ENCODE results near the gene CLEC16A. TPM values are rescaled to one million over a fixed set of nuclear protein-coding genes. Genes with fewer than 3 reads are reported as not detected.

The CLEC16A gene
- total RNA-seq, 1 donor from 2014 or later, result 14.6 TPM

GRCh38 chr16:11162586-11163268 lies 218.4 kb downstream of the CLEC16A start:
- Histone ChIP-seq H3K27ac (ENCODE audit: low read depth, low read length) (peak overlapping the region; percentile 85), H3K4me3 (ENCODE audit: low read length in 3 of 3) (peak overlapping the region in 2 of 3 donors; percentile 24 to 51), H3K4me1 (ENCODE audit: control insufficient read depth in 3 of 3, insufficient read depth in 3 of 3, low read length in 3 of 3) (peaks cover 30 to 58% (median 50%) of the 10 kb centered on the region in 3 donors), H3K9ac (ENCODE audit: low read depth in 1 of 3, low read length in 3 of 3) (peak overlapping the region; percentile 36 to 78 (median 75)), H3K27me3 (ENCODE audit: control insufficient read depth in 3 of 3, insufficient read depth in 3 of 3, low read length in 3 of 3) (no peaks in the 10 kb centered on the region), H3K9me3 (ENCODE audit: control insufficient read depth in 3 of 3, low read length in 3 of 3) (peaks cover 0 to 4% (median 0%) of the 10 kb centered on the region in 3 donors), H3K36me3 (ENCODE audit: control insufficient read depth in 3 of 3, insufficient read depth in 3 of 3, low read length in 3 of 3) (peaks cover 4 to 13% (median 5%) of the 10 kb centered on the region in 3 donors)

- Histone ChIP-seq H3K27ac (ENCODE audit: low read depth, low read length) (peak overlapping the region; percentile 39), H3K4me1 (ENCODE audit: control insufficient read depth in 3 of 3, insufficient read depth in 3 of 3, low read length in 3 of 3) (peaks cover 41 to 63% (median 53%) of the 10 kb centered on the region in 3 donors), H3K9me3 (ENCODE audit: control insufficient read depth in 3 of 3, low read length in 3 of 3) (peaks cover 0 to 4% (median 0%) of the 10 kb centered on the region in 3 donors)
These were observed 219.4 kb downstream of the CLEC16A start for GRCh38 chr16:11163761-11164261.

GRCh38 chr16:11164482-11165270 lies 220.3 kb downstream of the CLEC16A start:
- peaks cover 5 to 13% (median 6%) of the 10 kb centered on the region in 3 donors for H3K36me3 ChIP-seq (ENCODE audit: control insufficient read depth in 3 of 3, insufficient read depth in 3 of 3, low read length in 3 of 3)
- no peak overlapping the region for H3K27ac ChIP-seq (ENCODE audit: low read depth, low read length)
- H3K27me3 ChIP-seq (ENCODE audit: control insufficient read depth in 3 of 3, insufficient read depth in 3 of 3, low read length in 3 of 3), result no peaks in the 10 kb centered on the region

More at GRCh38 chr16:11163761-11164261, 219.4 kb downstream of the CLEC16A start:
- peaks cover 4 to 13% (median 5%) of the 10 kb centered on the region in 3 donors for H3K36me3 ChIP-seq (ENCODE audit: control insufficient read depth in 3 of 3, insufficient read depth in 3 of 3, low read length in 3 of 3)
- H3K9ac ChIP-seq (ENCODE audit: low read depth in 1 of 3, low read length in 3 of 3), result no peak overlapping the region
- H3K27me3 ChIP-seq (ENCODE audit: control insufficient read depth in 3 of 3, insufficient read depth in 3 of 3, low read length in 3 of 3), result no peaks in the 10 kb centered on the region
- H3K4me3 ChIP-seq (ENCODE audit: low read length in 3 of 3), result no peak overlapping the region

GRCh38 chr16:11165349-11165748 lies 221.0 kb downstream of the CLEC16A start:
- Histone ChIP-seq H3K9ac (ENCODE audit: low read depth in 1 of 3, low read length in 3 of 3) (no peak overlapping the region), H3K27me3 (ENCODE audit: control insufficient read depth in 3 of 3, insufficient read depth in 3 of 3, low read length in 3 of 3) (no peaks in the 10 kb centered on the region), H3K4me3 (ENCODE audit: low read length in 3 of 3) (no peak overlapping the region), H3K9me3 (ENCODE audit: control insufficient read depth in 3 of 3, low read length in 3 of 3) (peaks cover 0 to 4% (median 0%) of the 10 kb centered on the region in 3 donors), H3K36me3 (ENCODE audit: control insufficient read depth in 3 of 3, insufficient read depth in 3 of 3, low read length in 3 of 3) (peaks cover 5 to 13% (median 6%) of the 10 kb centered on the region in 3 donors), H3K27ac (ENCODE audit: low read depth, low read length) (no peak overlapping the region), H3K4me1 (ENCODE audit: control insufficient read depth in 3 of 3, insufficient read depth in 3 of 3, low read length in 3 of 3) (peaks cover 41 to 57% (median 56%) of the 10 kb centered on the region in 3 donors)

More at GRCh38 chr16:11164482-11165270, 220.3 kb downstream of the CLEC16A start:
- H3K9me3 ChIP-seq (ENCODE audit: control insufficient read depth in 3 of 3, low read length in 3 of 3), result peaks cover 0 to 4% (median 0%) of the 10 kb centered on the region in 3 donors
- H3K4me1 ChIP-seq (ENCODE audit: control insufficient read depth in 3 of 3, insufficient read depth in 3 of 3, low read length in 3 of 3), result peaks cover 41 to 61% (median 56%) of the 10 kb centered on the region in 3 donors
- H3K9ac ChIP-seq (ENCODE audit: low read depth in 1 of 3, low read length in 3 of 3), result no peak overlapping the region
- no peak overlapping the region for H3K4me3 ChIP-seq (ENCODE audit: low read length in 3 of 3)

GRCh38 chr16:11165894-11166665 lies 221.7 kb downstream of the CLEC16A start:
- Histone ChIP-seq H3K9ac (ENCODE audit: low read depth in 1 of 3, low read length in 3 of 3) (no peak overlapping the region), H3K4me3 (ENCODE audit: low read length in 3 of 3) (no peak overlapping the region)

GRCh38 chr16:11167581-11167980 lies 223.2 kb downstream of the CLEC16A start:
- Histone ChIP-seq H3K27ac (ENCODE audit: low read depth, low read length) (no peak overlapping the region), H3K9me3 (ENCODE audit: control insufficient read depth in 3 of 3, low read length in 3 of 3) (no peaks in the 10 kb centered on the region), H3K27me3 (ENCODE audit: control insufficient read depth in 3 of 3, insufficient read depth in 3 of 3, low read length in 3 of 3) (no peaks in the 10 kb centered on the region), H3K9ac (ENCODE audit: low read depth in 1 of 3, low read length in 3 of 3) (peak overlapping the region in 1 of 3 donors; percentile 25), H3K36me3 (ENCODE audit: control insufficient read depth in 3 of 3, insufficient read depth in 3 of 3, low read length in 3 of 3) (peaks cover 7 to 16% (median 10%) of the 10 kb centered on the region in 3 donors), H3K4me3 (ENCODE audit: low read length in 3 of 3) (no peak overlapping the region), H3K4me1 (ENCODE audit: control insufficient read depth in 3 of 3, insufficient read depth in 3 of 3, low read length in 3 of 3) (peaks cover 27 to 40% (median 36%) of the 10 kb centered on the region in 3 donors)

More at GRCh38 chr16:11165894-11166665, 221.7 kb downstream of the CLEC16A start:
- Histone ChIP-seq H3K9me3 (ENCODE audit: control insufficient read depth in 3 of 3, low read length in 3 of 3) (no peaks in the 10 kb centered on the region), H3K27ac (ENCODE audit: low read depth, low read length) (no peak overlapping the region), H3K4me1 (ENCODE audit: control insufficient read depth in 3 of 3, insufficient read depth in 3 of 3, low read length in 3 of 3) (peaks cover 41 to 55% (median 51%) of the 10 kb centered on the region in 3 donors), H3K27me3 (ENCODE audit: control insufficient read depth in 3 of 3, insufficient read depth in 3 of 3, low read length in 3 of 3) (no peaks in the 10 kb centered on the region), H3K36me3 (ENCODE audit: control insufficient read depth in 3 of 3, insufficient read depth in 3 of 3, low read length in 3 of 3) (peaks cover 5 to 13% (median 7%) of the 10 kb centered on the region in 3 donors)

- H3K27ac ChIP-seq (ENCODE audit: low read depth, low read length), result no peak overlapping the region
These were observed 224.2 kb downstream of the CLEC16A start for GRCh38 chr16:11168386-11169051.

GRCh38 chr16:11169641-11170040 lies 225.3 kb downstream of the CLEC16A start:
- Histone ChIP-seq H3K4me3 (ENCODE audit: low read length in 3 of 3) (no peak overlapping the region), H3K4me1 (ENCODE audit: control insufficient read depth in 3 of 3, insufficient read depth in 3 of 3, low read length in 3 of 3) (peaks cover 18 to 25% (median 24%) of the 10 kb centered on the region in 3 donors), H3K27ac (ENCODE audit: low read depth, low read length) (no peak overlapping the region), H3K9ac (ENCODE audit: low read depth in 1 of 3, low read length in 3 of 3) (no peak overlapping the region), H3K27me3 (ENCODE audit: control insufficient read depth in 3 of 3, insufficient read depth in 3 of 3, low read length in 3 of 3) (no peaks in the 10 kb centered on the region), H3K9me3 (ENCODE audit: control insufficient read depth in 3 of 3, low read length in 3 of 3) (no peaks in the 10 kb centered on the region), H3K36me3 (ENCODE audit: control insufficient read depth in 3 of 3, insufficient read depth in 3 of 3, low read length in 3 of 3) (peaks cover 10 to 21% (median 18%) of the 10 kb centered on the region in 3 donors)

More at GRCh38 chr16:11168386-11169051, 224.2 kb downstream of the CLEC16A start:
- Histone ChIP-seq H3K9me3 (ENCODE audit: control insufficient read depth in 3 of 3, low read length in 3 of 3) (no peaks in the 10 kb centered on the region), H3K4me1 (ENCODE audit: control insufficient read depth in 3 of 3, insufficient read depth in 3 of 3, low read length in 3 of 3) (peaks cover 20 to 31% (median 27%) of the 10 kb centered on the region in 3 donors), H3K9ac (ENCODE audit: low read depth in 1 of 3, low read length in 3 of 3) (peak overlapping the region in 1 of 3 donors; percentile 45), H3K27me3 (ENCODE audit: control insufficient read depth in 3 of 3, insufficient read depth in 3 of 3, low read length in 3 of 3) (no peaks in the 10 kb centered on the region), H3K4me3 (ENCODE audit: low read length in 3 of 3) (no peak overlapping the region), H3K36me3 (ENCODE audit: control insufficient read depth in 3 of 3, insufficient read depth in 3 of 3, low read length in 3 of 3) (peaks cover 10 to 18% (median 11%) of the 10 kb centered on the region in 3 donors)

- H3K4me1 ChIP-seq (ENCODE audit: control insufficient read depth in 3 of 3, insufficient read depth in 3 of 3, low read length in 3 of 3), result peaks cover 18 to 24% (median 22%) of the 10 kb centered on the region in 3 donors
- H3K36me3 ChIP-seq (ENCODE audit: control insufficient read depth in 3 of 3, insufficient read depth in 3 of 3, low read length in 3 of 3), result peaks cover 10 to 21% (median 18%) of the 10 kb centered on the region in 3 donors
- H3K27me3 ChIP-seq (ENCODE audit: control insufficient read depth in 3 of 3, insufficient read depth in 3 of 3, low read length in 3 of 3), result no peaks in the 10 kb centered on the region
- H3K27ac ChIP-seq (ENCODE audit: low read depth, low read length), result no peak overlapping the region
- no peaks in the 10 kb centered on the region for H3K9me3 ChIP-seq (ENCODE audit: control insufficient read depth in 3 of 3, low read length in 3 of 3)
- no peak overlapping the region for H3K9ac ChIP-seq (ENCODE audit: low read depth in 1 of 3, low read length in 3 of 3)
- H3K4me3 ChIP-seq (ENCODE audit: low read length in 3 of 3), result no peak overlapping the region
These were observed 225.8 kb downstream of the CLEC16A start for GRCh38 chr16:11170201-11170600.

Measured in skeletal muscle tissue (tissue), 4 donors.